ENCODE data around the gene GLP2R. TPM values are rescaled to one million over a fixed set of nuclear protein-coding genes. Genes with fewer than 3 reads are reported as not detected.
"Not testable (repeated sequence)": the region's sequence is repeated elsewhere in the genome, so short reads cannot be mapped to it uniquely, and the experiment has no call there.

The GLP2R gene
- total RNA-seq, 1 donor from 2014 or later, result not detected

DNA sequence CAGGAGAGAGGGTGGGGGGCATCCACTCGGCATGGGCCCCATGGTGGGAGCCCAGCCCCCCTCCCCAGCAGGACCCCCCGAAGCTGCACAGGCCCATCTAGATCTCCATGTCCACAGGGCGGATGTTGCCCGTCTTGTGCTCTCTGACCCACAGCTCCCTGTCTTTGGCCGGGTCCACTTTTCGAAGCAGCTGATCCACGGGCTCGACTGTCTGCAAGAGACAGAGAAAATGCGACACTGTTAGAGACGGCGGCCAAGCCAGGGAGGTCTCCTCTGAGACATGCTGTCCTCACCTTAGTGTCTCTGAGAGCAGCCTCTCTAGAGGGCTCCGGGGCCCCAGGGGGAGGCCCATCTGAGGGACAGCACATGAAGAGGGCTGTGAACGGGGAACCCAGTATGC, 91.4 kb downstream of the GLP2R start:
- ATAC-seq (ENCODE audit: low read depth), result no peak
- peaks cover 10% of the 10 kb centered on the region for H3K36me3 Mint-ChIP-seq (ENCODE audit: low read depth)

GRCh38 chr17:9917801-9918200, 92.1 kb downstream of the GLP2R start:
- CTCF ChIA-PET, result interaction anchor here (1.3 kb wide), 1 partner anchor 353 kb away, joined by 3 read pairs; no protein-coding TSS in a partner anchor
- no peak overlapping the region for H3K4me3 Mint-ChIP-seq

More for the DNA sequence above, 91.4 kb downstream of the GLP2R start:
- Mint-ChIP-seq H3K4me1 (no peaks in the 10 kb centered on the region), H3K9me3 (no peaks in the 10 kb centered on the region), H3K27ac (no peak overlapping the region), H3K27me3 (no peaks in the 10 kb centered on the region), H3K4me3 (no peak overlapping the region)
- no peak for DNase-seq
- intact Hi-C loops (cut with micrococcal nuclease), result no loop called here
- CTCF ChIA-PET, result no interaction called here
- POLR2A ChIA-PET, result no interaction called here
- TF ChIP-seq, protein P1, sequence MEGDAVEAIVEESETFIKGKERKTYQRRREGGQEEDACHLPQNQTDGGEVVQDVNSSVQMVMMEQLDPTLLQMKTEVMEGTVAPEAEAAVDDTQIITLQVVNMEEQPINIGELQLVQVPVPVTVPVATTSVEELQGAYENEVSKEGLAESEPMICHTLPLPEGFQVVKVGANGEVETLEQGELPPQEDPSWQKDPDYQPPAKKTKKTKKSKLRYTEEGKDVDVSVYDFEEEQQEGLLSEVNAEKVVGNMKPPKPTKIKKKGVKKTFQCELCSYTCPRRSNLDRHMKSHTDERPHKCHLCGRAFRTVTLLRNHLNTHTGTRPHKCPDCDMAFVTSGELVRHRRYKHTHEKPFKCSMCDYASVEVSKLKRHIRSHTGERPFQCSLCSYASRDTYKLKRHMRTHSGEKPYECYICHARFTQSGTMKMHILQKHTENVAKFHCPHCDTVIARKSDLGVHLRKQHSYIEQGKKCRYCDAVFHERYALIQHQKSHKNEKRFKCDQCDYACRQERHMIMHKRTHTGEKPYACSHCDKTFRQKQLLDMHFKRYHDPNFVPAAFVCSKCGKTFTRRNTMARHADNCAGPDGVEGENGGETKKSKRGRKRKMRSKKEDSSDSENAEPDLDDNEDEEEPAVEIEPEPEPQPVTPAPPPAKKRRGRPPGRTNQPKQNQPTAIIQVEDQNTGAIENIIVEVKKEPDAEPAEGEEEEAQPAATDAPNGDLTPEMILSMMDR (IDR thresholded peaks at IDR 0.05), result no peak

DNA sequence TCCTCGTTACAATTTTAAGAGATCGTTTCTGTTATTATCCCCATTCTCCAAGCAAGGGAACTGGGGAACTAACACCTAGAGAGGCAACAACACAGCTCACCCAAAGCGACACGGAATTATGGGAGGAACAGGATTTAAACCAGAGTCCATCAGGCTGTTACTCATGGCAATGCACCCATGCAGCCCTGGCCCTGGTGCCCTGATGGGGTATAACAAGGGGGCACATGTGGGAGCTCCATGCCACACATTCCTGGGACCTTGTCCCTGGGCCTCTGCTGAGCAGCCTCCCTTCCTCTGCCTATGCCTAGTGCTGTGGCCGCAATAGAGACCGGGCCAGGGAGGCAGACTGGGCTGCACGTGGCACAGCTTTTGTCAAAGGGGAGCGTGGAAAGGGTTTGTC, 92.6 kb downstream of the GLP2R start:
- Mint-ChIP-seq H3K27ac (no peak overlapping the region), H3K9me3 (no peaks in the 10 kb centered on the region), H3K27me3 (no peaks in the 10 kb centered on the region), H3K36me3 (ENCODE audit: low read depth) (peaks cover 10% of the 10 kb centered on the region), H3K4me1 (no peaks in the 10 kb centered on the region), H3K4me3 (no peak overlapping the region)
- ATAC-seq (ENCODE audit: low read depth), result no peak
- CTCF ChIA-PET, result interaction anchor here (1.3 kb wide), 1 partner anchor 352 kb away, joined by 3 read pairs; no protein-coding TSS in a partner anchor
- no peak for DNase-seq
- TF ChIP-seq, protein P1 (IDR thresholded peaks at IDR 0.05), result no peak
- intact Hi-C loops (cut with micrococcal nuclease), result no loop called here
- POLR2A ChIA-PET, result no interaction called here

More at GRCh38 chr17:9917801-9918200, 92.1 kb downstream of the GLP2R start:
- H3K36me3 Mint-ChIP-seq (ENCODE audit: low read depth), result peaks cover 10% of the 10 kb centered on the region
- H3K4me1 Mint-ChIP-seq, result no peaks in the 10 kb centered on the region
- TF ChIP-seq, protein P1 (IDR thresholded peaks at IDR 0.05), result no peak
- ATAC-seq (ENCODE audit: low read depth) (no peak), DNase-seq (no peak)
- no peaks in the 10 kb centered on the region for H3K9me3 Mint-ChIP-seq
- H3K27me3 Mint-ChIP-seq, result no peaks in the 10 kb centered on the region
- intact Hi-C loops (cut with micrococcal nuclease), result no loop called here
- no peak overlapping the region for H3K27ac Mint-ChIP-seq
- POLR2A ChIA-PET, result no interaction called here

DNA sequence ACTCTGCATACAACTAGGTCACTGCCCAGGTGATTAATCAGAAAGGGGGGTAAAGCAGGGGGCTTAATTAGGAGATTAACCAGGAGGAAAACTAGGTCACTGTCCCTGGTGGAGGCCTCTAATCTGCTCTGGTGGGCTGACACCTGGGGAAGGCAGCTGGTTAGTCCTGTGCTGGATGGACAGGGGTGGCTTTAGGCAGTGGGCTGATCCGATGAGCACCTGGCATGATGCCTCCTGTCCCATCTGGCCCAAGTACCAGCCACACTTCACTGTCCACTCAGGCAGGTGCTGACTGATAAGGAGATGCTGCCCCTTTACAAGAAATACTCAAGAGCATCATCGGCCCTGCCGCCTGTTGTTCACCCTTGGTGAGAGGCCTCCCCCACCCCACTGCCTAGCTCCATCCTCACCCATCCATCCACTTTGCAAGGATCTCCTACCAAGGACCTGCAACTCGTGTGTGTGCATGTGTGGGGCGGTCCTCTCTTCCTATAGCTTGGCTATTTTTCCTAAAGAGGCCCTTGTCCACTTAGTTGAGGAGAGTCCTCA, 93.2 kb downstream of the GLP2R start:
- Mint-ChIP-seq H3K9me3 (no peaks in the 10 kb centered on the region), H3K27me3 (no peaks in the 10 kb centered on the region), H3K4me1 (no peaks in the 10 kb centered on the region), H3K36me3 (ENCODE audit: low read depth) (peaks cover 10% of the 10 kb centered on the region), H3K27ac (no peak overlapping the region), H3K4me3 (no peak overlapping the region)
- DNase-seq (no peak), ATAC-seq (ENCODE audit: low read depth) (no peak)
- TF ChIP-seq, protein P1 (IDR thresholded peaks at IDR 0.05), result no peak
- CTCF ChIA-PET, result interaction anchor here (1.3 kb wide), 1 partner anchor 351 kb away, joined by 3 read pairs; no protein-coding TSS in a partner anchor
- intact Hi-C loops (cut with micrococcal nuclease), result no loop called here
- POLR2A ChIA-PET, result no interaction called here

DNA sequence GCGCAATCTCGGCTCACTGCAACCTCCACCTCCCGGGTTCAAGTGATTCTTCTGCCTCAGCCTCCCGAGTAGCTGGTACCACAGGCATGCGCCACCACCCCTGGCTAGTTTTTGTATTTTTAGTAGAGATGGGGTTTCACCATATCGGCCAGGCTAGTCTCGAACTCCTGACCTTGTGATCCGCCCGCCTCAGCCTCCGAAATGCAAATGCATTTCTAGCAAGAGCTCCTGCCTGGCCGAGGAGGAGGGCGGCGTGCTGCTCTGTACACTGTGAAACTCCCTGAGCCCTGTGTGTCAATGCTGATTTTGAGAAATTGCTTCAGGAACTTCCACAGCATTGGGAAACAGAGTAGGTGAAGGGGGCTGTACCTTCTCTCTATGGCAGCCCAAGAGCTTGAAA, 95.5 kb downstream of the GLP2R start:
- POLR2A ChIA-PET, H3K27ac Mint-ChIP-seq: not testable (repeated sequence)

More for the DNA sequence above, 95.5 kb downstream of the GLP2R start:
- H3K4me3 Mint-ChIP-seq; H3K9me3 Mint-ChIP-seq; H3K36me3 Mint-ChIP-seq (ENCODE audit: low read depth); H3K4me1 Mint-ChIP-seq; DNase-seq; H3K27me3 Mint-ChIP-seq; ATAC-seq (ENCODE audit: low read depth); CTCF ChIA-PET: not testable (repeated sequence)
- intact Hi-C loops (cut with micrococcal nuclease), result loop anchor here (5.0 kb wide), 1 partner anchor 376 kb away; no protein-coding TSS in a partner anchor

All from activated B cell treated with CpG ODN at 0.5 μM for 24 hours (primary cell).